HCT116 (cell line): Measurements from ENCODE around the gene TSKU. TPM values are rescaled to one million over a fixed set of nuclear protein-coding genes. Genes with fewer than 3 reads are reported as not detected.

Experiments
- ATAC-seq: fragments of 200-7000 bp; cut with Tn5 transposase; 2 replicates; pipeline ENCODE4 v1.9.1; 2020; ENCODE audit warnings: mild to moderate bottlenecking, moderate library complexity
- BruUV-seq: library from RNA; stranded (reverse); fragments of 400-500 nt; replicated peaks from 2 replicates; lab custom pipeline; 2021; lab: Mats Ljungman, UMichigan
- CTCF ChIA-PET: fragments of 300-600 bp; sonication (Branson Sonifier 250); formaldehyde crosslinking; loops from one replicate; lab custom pipeline; 2021; ENCODE audit warnings: antibody characterized with exemption; lab: Charles Lee
- POLR2A ChIA-PET: fragments of 300-600, 350-600 bp; sonication (Branson Sonifier 250); formaldehyde crosslinking; loops from one replicate; lab custom pipeline; 2021; ENCODE audit warnings: antibody characterized with exemption; lab: Charles Lee
- RAD21 ChIA-PET, 2 experiments: fragments of 300-600 bp; sonication (Branson Sonifier 250); formaldehyde crosslinking; loops; one replicate each; lab custom pipeline; 2023; ENCODE audit warnings: low total read pairs in 2 of 2; ENCODE audit not compliant: uncharacterized antibody in 2 of 2, unreplicated experiment in 2 of 2, low non-redundant PET in 1 of 2; lab: Charles Lee
- DNase-seq: peaks from one replicate; pipeline ENCODE4 v3.0.0-alpha.2; 2010; ENCODE audit warnings: low read depth, low spot score
- H2AFZ ChIP-seq: fragments of 200-600 bp; shearing (Covaris generic), sonication (generic); 2 replicates; pipeline ENCODE4 v1.6.1; 2017; ENCODE audit warnings: low read depth, mixed run types, mixed read lengths, antibody characterized with exemption, low read length; ENCODE audit not compliant: poor library complexity, severe bottlenecking
- H3K27ac ChIP-seq: 2 replicates; pipeline ENCODE4 v1.5.1; 2012; ENCODE audit warnings: low read depth, low read length
- H3K27me3 ChIP-seq: fragments of 200-600 bp; sonication (generic); 2 replicates; pipeline ENCODE4 v1.6.1; 2016; ENCODE audit warnings: mixed run types, low read length, mixed read lengths; ENCODE audit not compliant: insufficient read depth
- H3K36me3 ChIP-seq, 2 experiments: fragments of 200-500 bp in 1 of 2; fragments of 200-600 bp in 1 of 2; sonication (Bioruptor generic) in 1 of 2; sonication (generic) in 1 of 2; 2 replicates each; pipeline versions ENCODE4 v1.5.1 to v1.6.1; 2014 to 2016; ENCODE audit warnings: low read length in 2 of 2, inconsistent platforms in 1 of 2, mixed read lengths in 1 of 2, mixed run types in 1 of 2; ENCODE audit not compliant: insufficient read depth in 2 of 2, control insufficient read depth in 1 of 2
- H3K4me1 ChIP-seq, 2 experiments: fragments of 200-600 bp in 1 of 2; sonication (generic) in 1 of 2; 2 replicates each; pipeline versions ENCODE4 v1.5.1 to v1.6.1; 2012 to 2017; ENCODE audit warnings: low read length in 2 of 2, inconsistent platforms in 1 of 2, mild to moderate bottlenecking in 1 of 2, mixed read lengths in 1 of 2, mixed run types in 1 of 2, moderate library complexity in 1 of 2; ENCODE audit not compliant: insufficient read depth in 2 of 2, control insufficient read depth in 1 of 2
- H3K4me2 ChIP-seq: fragments of 200-600 bp; sonication (generic); 2 replicates; pipeline ENCODE4 v1.6.1; 2017; ENCODE audit warnings: mixed run types, low read length, mixed read lengths
- H3K4me3 ChIP-seq, 2 experiments: fragments of 200-600 bp in 1 of 2; sonication (generic) in 1 of 2; replicated peaks in 1 of 2; 2 replicates each; pipeline ENCODE4 v1.5.1; 2011 to 2016; ENCODE audit warnings: low read length in 2 of 2, control low read depth in 1 of 2, low read depth in 1 of 2, mild to moderate bottlenecking in 1 of 2, mixed read lengths in 1 of 2, mixed run types in 1 of 2
- H3K79me2 ChIP-seq: fragments of 200-600 bp; sonication (generic); 2 replicates; pipeline ENCODE4 v1.6.1; 2017; ENCODE audit warnings: mild to moderate bottlenecking, mixed run types, low read length, moderate library complexity, mixed read lengths; ENCODE audit not compliant: insufficient read depth
- H3K9ac ChIP-seq: fragments of 200-600 bp; sonication (generic); 2 replicates; pipeline ENCODE4 v1.6.1; 2016; ENCODE audit warnings: low read length, mixed read lengths
- H3K9me2 ChIP-seq: fragments of 200-600 bp; sonication (generic), shearing (Covaris generic); 2 replicates; pipeline ENCODE4 v1.6.1; 2017; ENCODE audit warnings: mixed run types, mild to moderate bottlenecking, moderate library complexity; ENCODE audit not compliant: insufficient read depth
- H3K9me3 ChIP-seq, 2 experiments: fragments of 200-500 bp in 1 of 2; fragments of 200-600 bp in 1 of 2; sonication (Bioruptor generic) in 1 of 2; sonication (generic) in 1 of 2; 2 replicates each; pipeline ENCODE4 v1.6.1; 2014 to 2017; ENCODE audit warnings: low read length in 2 of 2, mixed read lengths in 2 of 2, inconsistent platforms in 1 of 2, low read depth in 1 of 2, mild to moderate bottlenecking in 1 of 2, mixed run types in 1 of 2, moderate library complexity in 1 of 2; ENCODE audit not compliant: control insufficient read depth in 1 of 2, insufficient read depth in 1 of 2
- H4K20me1 ChIP-seq: fragments of 200-600 bp; sonication (generic), shearing (Covaris generic); 2 replicates; pipeline ENCODE4 v1.6.1; 2017; ENCODE audit warnings: mixed run types, mild to moderate bottlenecking, moderate library complexity; ENCODE audit not compliant: insufficient read depth
- ATF3 ChIP-seq: IDR thresholded peaks from 2 replicates; pipeline ENCODE4 v1.6.1; 2012
- CBX3 ChIP-seq: IDR thresholded peaks from 2 replicates; pipeline ENCODE4 v1.6.1; 2012; ENCODE audit warnings: low read depth
- CEBPB ChIP-seq: IDR thresholded peaks from 2 replicates; pipeline ENCODE4 v1.6.1; 2012; ENCODE audit warnings: low read depth
- CTCF ChIP-seq, 3 experiments: fragments of 200-600 bp in 1 of 3; sonication (generic) in 1 of 3; IDR thresholded peaks in 2 of 3; conservative IDR thresholded peaks in 1 of 3; 2 replicates each; pipeline ENCODE4 v1.5.1; 2012 to 2017; ENCODE audit warnings: low read depth in 2 of 3, low read length in 2 of 3, antibody characterized with exemption in 1 of 3, borderline replicate concordance in 1 of 3, control low read depth in 1 of 3, mild to moderate bottlenecking in 1 of 3, mixed read lengths in 1 of 3, mixed run types in 1 of 3, moderate library complexity in 1 of 3; ENCODE audit not compliant: insufficient read depth in 1 of 3
- ELF1 ChIP-seq: IDR thresholded peaks from 2 replicates; pipeline ENCODE4 v1.6.1; 2012; ENCODE audit warnings: low read depth, borderline replicate concordance
- EZH2phosphoT487 ChIP-seq: fragments of 200-600 bp; IDR thresholded peaks from 2 replicates; pipeline ENCODE4 v1.6.1; 2018; ENCODE audit warnings: antibody characterized with exemption, borderline replicate concordance
- JUND ChIP-seq: IDR thresholded peaks from 2 replicates; pipeline ENCODE4 v1.6.1; 2012
- POLR2A ChIP-seq: IDR thresholded peaks from 2 replicates; pipeline ENCODE4 v1.7.0; 2011; ENCODE audit warnings: borderline replicate concordance; ENCODE audit not compliant: insufficient read depth, insufficient read length; ENCODE audit errors: extremely low read depth
- RAD21 ChIP-seq: IDR thresholded peaks from 2 replicates; pipeline ENCODE4 v1.6.1; 2012; ENCODE audit warnings: low read depth, mild to moderate bottlenecking
- SP1 ChIP-seq: IDR thresholded peaks from 2 replicates; pipeline ENCODE4 v1.6.1; 2012; ENCODE audit warnings: low read depth
- SRF ChIP-seq: IDR thresholded peaks from 2 replicates; pipeline ENCODE4 v1.6.1; 2012; ENCODE audit warnings: low read depth
- TCF7L2 ChIP-seq: IDR thresholded peaks from 2 replicates; pipeline ENCODE4 v1.7.0; 2011; ENCODE audit warnings: borderline replicate concordance, inconsistent platforms; ENCODE audit not compliant: insufficient read depth, insufficient read length; ENCODE audit errors: extremely low read depth
- YY1 ChIP-seq: IDR thresholded peaks from 2 replicates; pipeline ENCODE4 v1.6.1; 2011; ENCODE audit warnings: low read length, low read depth, moderate library complexity, mild to moderate bottlenecking; ENCODE audit not compliant: insufficient replicate concordance; ENCODE audit errors: extremely low read depth
- ZFX ChIP-seq: fragments of 450-650 bp; IDR thresholded peaks from 2 replicates; pipeline ENCODE4 v1.6.1; 2017
- intact Hi-C: fragments of 100-400 bp; cut with micrococcal nuclease; formaldehyde crosslinking; loops from 2 replicates; pipeline ENCODE4 v1.10.0; 2022
- total RNA-seq: library from RNA; stranded (reverse); gene quantifications from one replicate; pipeline ENCODE4 v1.2.1, GENCODE V29; 2021; ENCODE audit not compliant: unreplicated experiment

TSKU gene
- total RNA-seq, 1 experiment from 2014 or later, result 21.9 TPM

GRCh38 chr11:76767659-76768058, 15.5 kb upstream of the TSKU start (continued):
- TF ChIP-seq CTCF (IDR thresholded peaks at IDR 0.05 in 2 of 3, conservative IDR thresholded peaks at IDR 0.05 in 1 of 3; ENCODE audit: borderline replicate concordance in 1 of 3, insufficient read depth in 1 of 3, low read depth in 2 of 3, low read length in 2 of 3) (no peak), CBX3 (no peak), TCF7L2 (no peak), ELF1 (no peak), YY1 (no peak), RAD21 (no peak), EZH2phosphoT487 (no peak), POLR2A (no peak)

GRCh38 chr11:76768088-76768908, 14.9 kb upstream of the TSKU start:
- ATAC-seq, result peak; percentile 17; the same call in 1 of the 2 replicates
- no peaks in the 10 kb centered on the region for H3K9me2 ChIP-seq
- H2AFZ ChIP-seq, result no peak overlapping the region

More at GRCh38 chr11:76768088-76768908, 14.9 kb upstream of the TSKU start:
- ChIA-PET RAD21 (no interaction called here), CTCF (no interaction called here), POLR2A (no interaction called here)
- H3K27me3 ChIP-seq, result no peaks in the 10 kb centered on the region
- H3K9ac ChIP-seq, result no peak overlapping the region
- BruUV-seq, result no TSS peak
- no peaks in the 10 kb centered on the region for H3K9me3 ChIP-seq
- H3K36me3 ChIP-seq, result no peaks in the 10 kb centered on the region
- no peaks in the 10 kb centered on the region for H3K79me2 ChIP-seq
- no peak for DNase-seq
- no peak overlapping the region for H3K27ac ChIP-seq
- H4K20me1 ChIP-seq, result no peaks in the 10 kb centered on the region
- no peak for TF ChIP-seq TCF7L2
- TF ChIP-seq CEBPB, result no peak
- no peak for TF ChIP-seq RAD21
- TF ChIP-seq CTCF (IDR thresholded peaks at IDR 0.05 in 2 of 3, conservative IDR thresholded peaks at IDR 0.05 in 1 of 3; ENCODE audit: borderline replicate concordance in 1 of 3, insufficient read depth in 1 of 3, low read depth in 2 of 3, low read length in 2 of 3), result no peak
- no peak for TF ChIP-seq JUND
- no peak for TF ChIP-seq ZFX
- TF ChIP-seq SRF, result no peak
- no peak for TF ChIP-seq SP1
- no peak for TF ChIP-seq ATF3
- intact Hi-C loops, result no loop called here
- peak overlapping the region; percentile 57; the same call in 1 of the 2 replicates for H3K4me2 ChIP-seq
- H3K4me1 ChIP-seq, result peaks cover 26 to 39% of the 10 kb centered on the region in 2 experiments; a peak in 3 of 4 replicates
- no peak overlapping the region for H3K4me3 ChIP-seq
